ACC112 (cell line): ENCODE measurements around the gene YIPF3.
A peak's percentile ranks its signal among the peaks of the same experiment; 100 is the strongest.
"Not testable (repeated sequence)": the region's sequence is repeated elsewhere in the genome, so short reads cannot be mapped to it uniquely, and the experiment has no call there.

Source experiments
- H2AFZ ChIP-seq: fragments of 200-600 bp; sonication (generic); one replicate; pipeline ENCODE4 v1.6.0; 2017; ENCODE audit warnings: antibody characterized with exemption, low read length; ENCODE audit not compliant: unreplicated experiment
- H3K27ac ChIP-seq: fragments of 200-600 bp; sonication (generic); 2 replicates; pipeline ENCODE4 v1.5.1; 2014; ENCODE audit warnings: low read depth, mild to moderate bottlenecking, antibody characterized with exemption, low read length, moderate library complexity
- H3K27me3 ChIP-seq: fragments of 200-600 bp; sonication (generic); 2 replicates; pipeline ENCODE4 v1.6.1; 2014; ENCODE audit warnings: mild to moderate bottlenecking, antibody characterized with exemption, low read length, moderate library complexity, mixed read lengths; ENCODE audit not compliant: insufficient read depth
- H3K36me3 ChIP-seq: fragments of 200-600 bp; sonication (generic); 2 replicates; pipeline ENCODE4 v1.6.1; 2016; ENCODE audit warnings: mild to moderate bottlenecking, antibody characterized with exemption, low read length, moderate library complexity, mixed read lengths; ENCODE audit not compliant: insufficient read depth
- H3K4me1 ChIP-seq: fragments of 200-600 bp; sonication (generic); one replicate; pipeline ENCODE4 v1.6.1; 2016; ENCODE audit warnings: low read length, mixed read lengths; ENCODE audit not compliant: insufficient read depth, unreplicated experiment, control insufficient read depth
- H3K4me3 ChIP-seq: fragments of 200-600 bp; sonication (generic); 2 replicates; pipeline ENCODE4 v1.5.1; 2014; ENCODE audit warnings: mild to moderate bottlenecking, low read depth, low read length
- H3K79me2 ChIP-seq: fragments of 200-600 bp; sonication (generic); one replicate; pipeline ENCODE4 v1.6.0; 2016; ENCODE audit warnings: low read length; ENCODE audit not compliant: control insufficient read depth, unreplicated experiment, insufficient read depth

The YIPF3 gene

DNA sequence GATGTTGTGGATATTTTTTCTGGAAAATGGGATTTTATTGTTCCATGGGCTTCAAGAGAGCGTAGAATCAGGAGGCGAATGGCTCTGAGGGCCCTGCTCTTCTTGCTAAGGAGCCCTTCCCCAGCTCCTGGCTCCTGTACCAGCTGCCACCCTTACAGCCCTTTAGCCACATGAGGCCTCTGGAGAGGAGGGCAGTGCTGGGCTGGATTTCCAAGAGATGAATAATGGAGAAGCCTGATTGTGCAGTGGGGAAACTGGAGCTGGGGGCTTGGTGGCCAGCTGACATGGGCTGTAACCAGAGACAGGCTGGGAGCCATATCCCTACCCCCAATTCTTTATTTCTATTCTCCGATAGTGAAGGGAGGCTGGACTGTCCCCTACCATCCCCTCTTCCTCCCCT, 15.8 kb downstream of the YIPF3 start:
- Histone ChIP-seq H3K4me1 (peaks cover 15% of the 10 kb centered on the region), H3K27me3 (no peaks in the 10 kb centered on the region), H2AFZ (no peak overlapping the region), H3K79me2 (peaks cover 6% of the 10 kb centered on the region), H3K36me3 (peaks cover 8% of the 10 kb centered on the region), H3K27ac (no peak overlapping the region), H3K4me3 (no peak overlapping the region)

DNA sequence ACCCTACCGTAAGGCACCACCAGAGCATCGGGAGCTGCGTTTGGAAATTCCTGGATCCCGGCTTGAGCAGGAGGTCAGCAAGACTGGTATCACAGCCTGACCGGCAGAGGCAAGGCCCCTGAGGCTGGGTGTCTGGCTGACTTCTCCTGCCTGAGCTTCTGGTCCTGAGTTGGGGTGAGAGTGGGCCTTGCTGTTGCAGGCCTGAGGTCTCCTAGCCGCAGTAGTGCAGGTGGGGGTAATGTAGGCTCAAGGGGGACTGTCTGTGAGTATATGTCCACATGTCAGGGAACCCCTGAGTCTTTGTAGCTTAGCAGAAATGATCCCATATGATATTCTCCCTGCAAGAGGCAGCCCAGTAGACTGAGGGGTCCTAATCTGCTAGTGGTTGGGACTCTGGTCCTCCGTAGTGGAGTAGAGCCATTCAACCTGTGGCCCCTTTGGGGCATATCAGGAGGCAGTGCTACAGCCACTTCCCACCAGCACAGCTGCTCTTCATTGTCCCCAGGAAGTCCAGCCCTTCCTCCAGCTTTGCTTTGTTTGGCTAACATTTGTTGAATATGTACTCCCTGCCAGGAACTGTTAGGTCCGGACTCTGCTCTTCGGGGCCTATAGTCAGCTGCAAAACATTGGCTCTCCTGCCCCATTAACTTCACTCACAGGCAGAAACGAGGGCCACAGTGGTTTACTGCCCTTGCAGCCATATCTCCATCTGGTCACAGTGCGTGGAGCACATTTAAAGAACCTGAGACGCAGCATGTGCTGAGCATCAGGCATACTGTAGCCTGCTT, 17.5 kb downstream of the YIPF3 start:
- Histone ChIP-seq H3K4me1 (peaks cover 32% of the 10 kb centered on the region), H3K79me2 (peaks cover 6% of the 10 kb centered on the region), H2AFZ (no peak overlapping the region), H3K27ac (no peak overlapping the region), H3K4me3 (no peak overlapping the region), H3K27me3 (no peaks in the 10 kb centered on the region), H3K36me3 (peaks cover 8% of the 10 kb centered on the region)

DNA sequence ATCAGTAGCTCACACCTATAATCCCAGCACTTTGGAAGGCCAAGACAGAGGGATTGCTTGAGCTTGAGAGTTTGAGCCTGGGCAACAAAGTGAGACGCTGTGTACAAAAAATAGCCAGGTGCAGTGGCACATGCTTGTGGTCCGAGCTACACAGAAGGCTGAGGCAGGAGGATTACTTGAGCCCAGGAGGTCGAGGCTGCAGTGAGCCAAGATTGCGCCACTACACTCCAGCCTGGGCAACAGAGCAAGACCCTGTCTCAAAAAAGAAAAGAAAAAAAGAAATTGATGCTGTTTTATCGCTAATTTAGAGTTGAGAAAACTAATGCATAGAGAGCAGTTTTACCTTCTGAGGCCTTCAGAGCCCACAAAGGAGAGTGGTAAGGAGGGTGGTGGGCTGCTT, 18.4 kb downstream of the YIPF3 start:
- not testable (repeated sequence) for H2AFZ ChIP-seq, H3K36me3 ChIP-seq, H3K27ac ChIP-seq, H3K27me3 ChIP-seq, H3K4me3 ChIP-seq
- Histone ChIP-seq H3K4me1 (peaks cover 41% of the 10 kb centered on the region), H3K79me2 (peaks cover 13% of the 10 kb centered on the region)

DNA sequence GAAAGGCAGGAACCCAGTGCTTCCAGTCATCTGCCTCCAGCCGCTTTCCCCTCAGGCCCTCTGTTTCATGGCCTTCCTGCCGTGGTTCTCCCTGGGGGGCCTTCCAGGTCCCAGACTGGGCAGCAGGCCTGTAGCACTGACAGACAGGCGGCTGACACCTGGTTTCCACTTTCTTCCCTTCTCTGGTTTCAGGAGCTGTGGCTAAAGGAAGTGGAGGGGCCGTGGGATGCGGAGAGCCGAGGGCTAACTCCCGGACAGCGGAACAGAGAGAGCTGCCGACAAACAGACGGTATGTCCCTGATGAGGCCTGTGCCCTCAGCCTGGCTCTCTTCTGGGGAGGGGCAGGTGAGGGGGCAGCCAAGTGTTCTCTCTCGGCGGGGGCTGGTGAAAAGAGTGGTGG, 19.0 kb downstream of the YIPF3 start:
- peaks cover 8% of the 10 kb centered on the region for H3K36me3 ChIP-seq
- no peak overlapping the region for H3K27ac ChIP-seq
- no peak overlapping the region for H3K4me3 ChIP-seq
- peaks cover 19% of the 10 kb centered on the region for H3K79me2 ChIP-seq
- peaks cover 47% of the 10 kb centered on the region for H3K4me1 ChIP-seq
- no peaks in the 10 kb centered on the region for H3K27me3 ChIP-seq
- H2AFZ ChIP-seq = no peak overlapping the region

- Histone ChIP-seq H3K36me3 (peaks cover 8% of the 10 kb centered on the region), H3K79me2 (peaks cover 22% of the 10 kb centered on the region), H3K4me3 (no peak overlapping the region), H3K27ac (no peak overlapping the region), H3K4me1 (peaks cover 53% of the 10 kb centered on the region), H3K27me3 (no peaks in the 10 kb centered on the region), H2AFZ (no peak overlapping the region)
Measured at GRCh38 chr6:43497129-43497396, 19.7 kb downstream of the YIPF3 start.

- Histone ChIP-seq H3K79me2 (peaks cover 22% of the 10 kb centered on the region), H3K4me3 (peak overlapping the region; percentile 19; the same call in 1 of the 2 replicates), H3K4me1 (peaks cover 59% of the 10 kb centered on the region), H3K27me3 (no peaks in the 10 kb centered on the region), H3K36me3 (peaks cover 8% of the 10 kb centered on the region), H3K27ac (peak overlapping the region; percentile 19), H2AFZ (no peak overlapping the region)
Measured at GRCh38 chr6:43496370-43497128, 20.2 kb downstream of the YIPF3 start.

DNA sequence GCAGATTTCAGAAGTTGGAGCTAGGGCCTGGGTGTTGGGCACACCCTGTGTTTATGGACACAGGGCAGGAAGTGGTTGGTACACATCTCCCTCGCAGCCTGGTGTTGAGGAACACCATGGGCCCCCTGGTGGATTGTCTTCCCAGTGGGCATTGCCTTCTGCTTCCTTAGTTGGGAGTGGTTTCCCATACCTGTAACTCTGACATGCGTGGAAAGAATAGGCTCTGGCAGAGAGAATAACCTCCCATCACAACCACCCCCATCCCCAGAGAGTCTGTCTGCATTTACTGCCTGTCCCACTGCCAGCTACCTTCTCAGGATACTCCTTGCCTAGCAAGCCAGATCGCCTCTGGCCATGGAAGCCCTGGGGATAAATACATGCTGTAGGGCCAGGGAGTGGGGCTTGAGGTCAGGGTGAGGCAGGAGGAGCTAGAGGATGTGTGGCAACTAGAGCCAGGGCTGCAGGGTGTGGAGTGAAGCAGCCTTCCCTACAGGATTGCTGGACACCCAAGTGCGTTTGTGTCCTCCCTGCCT, 21.3 kb downstream of the YIPF3 start:
- peaks cover 62% of the 10 kb centered on the region for H3K4me1 ChIP-seq
- H3K36me3 ChIP-seq = peaks cover 8% of the 10 kb centered on the region
- peaks cover 22% of the 10 kb centered on the region for H3K79me2 ChIP-seq
- H3K27me3 ChIP-seq = no peaks in the 10 kb centered on the region
- H3K4me3 ChIP-seq = no peak overlapping the region
- H3K27ac ChIP-seq = peak overlapping the region; percentile 19; the same call in 1 of the 2 replicates
- H2AFZ ChIP-seq = no peak overlapping the region

GRCh38 chr6:43494766-43495165, 22.0 kb downstream of the YIPF3 start:
- Histone ChIP-seq H3K27me3 (no peaks in the 10 kb centered on the region), H3K79me2 (peaks cover 28% of the 10 kb centered on the region), H2AFZ (no peak overlapping the region), H3K4me3 (no peak overlapping the region), H3K27ac (no peak overlapping the region), H3K36me3 (peaks cover 8% of the 10 kb centered on the region), H3K4me1 (peaks cover 67% of the 10 kb centered on the region)

DNA sequence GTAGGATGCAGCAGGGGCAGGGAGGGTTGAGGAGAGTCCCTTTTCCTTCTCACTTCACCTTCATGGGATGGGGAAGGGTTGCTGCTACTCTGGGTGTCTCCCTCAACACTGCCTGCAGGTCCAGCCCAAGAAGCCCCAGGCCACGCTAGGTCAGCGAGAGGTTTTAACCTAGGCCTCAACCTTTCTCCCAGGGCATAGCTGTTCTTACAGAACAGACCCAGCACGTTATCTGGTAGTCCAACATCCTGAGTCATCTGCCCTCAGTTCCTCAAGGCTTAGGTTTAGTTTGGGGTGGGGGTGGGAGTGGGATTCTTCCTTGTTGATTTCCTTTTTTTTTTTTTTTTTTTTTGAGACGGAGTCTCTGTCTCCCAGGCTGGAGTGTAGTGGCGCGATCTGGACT, 22.4 kb downstream of the YIPF3 start:
- H3K36me3 ChIP-seq = peaks cover 8% of the 10 kb centered on the region
- H3K4me3 ChIP-seq = no peak overlapping the region
- peaks cover 29% of the 10 kb centered on the region for H3K79me2 ChIP-seq
- no peaks in the 10 kb centered on the region for H3K27me3 ChIP-seq
- no peak overlapping the region for H3K27ac ChIP-seq
- peaks cover 70% of the 10 kb centered on the region for H3K4me1 ChIP-seq
- H2AFZ ChIP-seq = no peak overlapping the region

- Histone ChIP-seq H3K36me3 (peaks cover 8% of the 10 kb centered on the region), H3K27ac (no peak overlapping the region), H3K27me3 (no peaks in the 10 kb centered on the region), H3K4me1 (peaks cover 75% of the 10 kb centered on the region), H2AFZ (no peak overlapping the region), H3K4me3 (no peak overlapping the region), H3K79me2 (peaks cover 29% of the 10 kb centered on the region)
Measured at GRCh38 chr6:43493833-43494232, 22.9 kb downstream of the YIPF3 start.

DNA sequence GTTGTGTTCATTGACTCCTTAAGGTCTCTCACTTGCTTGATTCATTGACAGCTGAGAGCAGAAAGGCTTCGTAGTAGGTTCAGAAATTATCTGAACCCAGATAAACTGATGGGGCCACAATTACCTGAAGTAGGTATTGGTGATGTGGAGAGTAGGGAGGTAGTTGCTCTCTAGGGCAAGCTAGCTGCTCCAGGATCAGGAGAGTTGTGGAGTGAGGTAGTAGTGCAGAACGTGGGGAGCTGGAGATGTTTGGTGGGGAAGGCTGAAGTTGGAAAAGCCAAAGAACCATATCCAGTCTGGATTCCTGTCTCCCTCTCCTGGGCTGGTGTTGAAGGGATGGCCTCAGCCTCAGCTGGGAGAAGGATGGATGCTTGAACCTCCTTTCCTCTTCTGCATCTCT, 23.5 kb downstream of the YIPF3 start:
- Histone ChIP-seq H3K27ac (no peak overlapping the region), H3K4me3 (no peak overlapping the region), H2AFZ (no peak overlapping the region), H3K79me2 (peaks cover 30% of the 10 kb centered on the region), H3K4me1 (peaks cover 81% of the 10 kb centered on the region), H3K27me3 (no peaks in the 10 kb centered on the region), H3K36me3 (peaks cover 3% of the 10 kb centered on the region)
